H1 (cell line): ENCODE results near the gene RYK. TPM values are rescaled to one million over a fixed set of nuclear protein-coding genes. Genes with fewer than 3 reads are reported as not detected.

Experiments
- CTCF ChIA-PET: fragments of 300-600 bp; sonication (Branson Sonifier 250); formaldehyde crosslinking; loops from one replicate; lab custom pipeline; 2021; ENCODE audit not compliant: partially characterized antibody; lab: Charles Lee
- POLR2A ChIA-PET: fragments of 300-600 bp; sonication (Branson Sonifier 250); formaldehyde crosslinking; loops from one replicate; lab custom pipeline; 2021; ENCODE audit warnings: inconsistent platforms; ENCODE audit not compliant: partially characterized antibody; lab: Charles Lee
- DNase-seq, 2 experiments: peaks; one replicate each; pipeline versions ENCODE4 v3.0.0 to v3.0.0-alpha.2; 2010 to 2022; ENCODE audit warnings: low spot score in 2 of 2, low read depth in 1 of 2, mixed read lengths in 1 of 2
- FAIRE-seq: peaks from 2 replicates; lab custom pipeline; 2011; peaks lifted over from hg19 to GRCh38; lab: Jason Lieb, UNC
- H2AFZ ChIP-seq: 2 replicates; pipeline ENCODE4 v1.8.1; 2012; ENCODE audit warnings: low read length, inconsistent platforms
- H2AK5ac ChIP-seq: 2 replicates; pipeline ENCODE4 v1.6.1; 2013; ENCODE audit warnings: low read depth, low read length
- H2BK120ac ChIP-seq: replicated peaks from 2 replicates; pipeline ENCODE3; 2013; ENCODE audit warnings: low read depth, low read length, inconsistent platforms
- H2BK12ac ChIP-seq: 2 replicates; pipeline ENCODE4 v1.6.1; 2013; ENCODE audit warnings: low read depth, low read length
- H2BK15ac ChIP-seq: 2 replicates; pipeline ENCODE4 v1.6.1; 2013; ENCODE audit warnings: low read length
- H2BK20ac ChIP-seq: 2 replicates; pipeline ENCODE4 v1.6.1; 2013; ENCODE audit warnings: low read length
- H2BK5ac ChIP-seq: 2 replicates; pipeline ENCODE4 v1.6.1; 2013; ENCODE audit warnings: low read depth, low read length
- H3K14ac ChIP-seq: 2 replicates; pipeline ENCODE4 v1.6.1; 2013; ENCODE audit warnings: inconsistent platforms; ENCODE audit not compliant: insufficient read length
- H3K18ac ChIP-seq: 2 replicates; pipeline ENCODE4 v1.6.1; 2013; ENCODE audit warnings: low read length; ENCODE audit errors: extremely low read depth
- H3K23ac ChIP-seq: 2 replicates; pipeline ENCODE4 v1.6.1; 2013; ENCODE audit warnings: inconsistent platforms; ENCODE audit not compliant: insufficient read length
- H3K23me2 ChIP-seq: 2 replicates; pipeline ENCODE4 v1.6.1; 2013; ENCODE audit warnings: low read depth, low read length
- H3K27ac ChIP-seq: 2 replicates; pipeline ENCODE4 v1.6.1; 2011; ENCODE audit warnings: low read depth, low read length, inconsistent platforms
- H3K27me3 ChIP-seq, 4 experiments: replicated peaks in 1 of 4; 1 replicate in 1 of 4; 2 replicates in 3 of 4; pipeline versions ENCODE4 v1.6.1 to v1.8.1; 2011 to 2013; ENCODE audit warnings: low read length in 3 of 4, mild to moderate bottlenecking in 3 of 4, inconsistent platforms in 2 of 4, mixed read lengths in 2 of 4, moderate library complexity in 1 of 4; ENCODE audit not compliant: control insufficient read depth in 3 of 4, insufficient read depth in 3 of 4; ENCODE audit errors: extremely low read depth in 1 of 4
- H3K36me3 ChIP-seq, 4 experiments: 2 replicates each; pipeline versions ENCODE4 v1.6.1 to v1.8.1; 2011 to 2013; ENCODE audit warnings: mild to moderate bottlenecking in 4 of 4, low read length in 3 of 4, moderate library complexity in 2 of 4, control low read depth in 1 of 4, inconsistent platforms in 1 of 4; ENCODE audit not compliant: insufficient read depth in 4 of 4, control insufficient read depth in 2 of 4
- H3K4ac ChIP-seq: replicated peaks from 2 replicates; pipeline ENCODE3; 2013; ENCODE audit warnings: low read length, low read depth, mixed read lengths, inconsistent platforms; ENCODE audit not compliant: insufficient read length
- H3K4me1 ChIP-seq, 4 experiments: replicated peaks in 1 of 4; 1 replicate in 1 of 4; 2 replicates in 3 of 4; pipeline versions ENCODE4 v1.6.1 to v1.8.1; 2011 to 2013; ENCODE audit warnings: low read length in 3 of 4, inconsistent platforms in 2 of 4, mixed read lengths in 1 of 4; ENCODE audit not compliant: insufficient read depth in 4 of 4, control insufficient read depth in 3 of 4
- H3K4me2 ChIP-seq, 2 experiments: 2 replicates each; pipeline versions ENCODE4 v1.6.1 to v1.8.1; 2011 to 2013; ENCODE audit warnings: low read depth in 2 of 2, low read length in 2 of 2, control low read depth in 1 of 2, inconsistent platforms in 1 of 2, mild to moderate bottlenecking in 1 of 2; ENCODE audit not compliant: insufficient read depth in 1 of 2
- H3K4me3 ChIP-seq, 4 experiments: fragments of 200-600, 300-600 bp in 1 of 4; sonication (generic), shearing (Covaris generic), sonication (Bioruptor Twin) in 1 of 4; 2 replicates each; pipeline versions ENCODE4 v1.5.1 to v1.8.1; 2011 to 2016; ENCODE audit warnings: low read length in 4 of 4, low read depth in 3 of 4, control low read depth in 2 of 4, inconsistent platforms in 2 of 4, mild to moderate bottlenecking in 2 of 4, mixed read lengths in 1 of 4, moderate library complexity in 1 of 4; ENCODE audit not compliant: insufficient read depth in 2 of 4; ENCODE audit errors: extremely low read depth in 1 of 4
- H3K56ac ChIP-seq: replicated peaks from 2 replicates; pipeline ENCODE3; 2013; ENCODE audit warnings: low read depth, mild to moderate bottlenecking, mixed read lengths, low read length, inconsistent platforms; ENCODE audit not compliant: insufficient read length
- H3K79me1 ChIP-seq: 2 replicates; pipeline ENCODE4 v1.6.1; 2013; ENCODE audit warnings: low read depth, low read length, control low read depth
- H3K79me2 ChIP-seq, 2 experiments: 2 replicates each; pipeline versions ENCODE4 v1.6.1 to v1.8.1; 2012 to 2013; ENCODE audit warnings: low read length in 2 of 2, mild to moderate bottlenecking in 2 of 2, inconsistent platforms in 1 of 2; ENCODE audit not compliant: insufficient read depth in 2 of 2, control insufficient read depth in 1 of 2
- H3K9ac ChIP-seq, 4 experiments: replicated peaks in 1 of 4; 1 replicate in 1 of 4; 2 replicates in 3 of 4; pipeline versions ENCODE4 v1.6.1 to v1.8.1; 2011 to 2013; ENCODE audit warnings: low read depth in 3 of 4, low read length in 3 of 4, control low read depth in 2 of 4, mild to moderate bottlenecking in 2 of 4, moderate library complexity in 2 of 4, inconsistent platforms in 1 of 4; ENCODE audit errors: extremely low read depth in 1 of 4
- H3K9me3 ChIP-seq, 2 experiments: 2 replicates each; pipeline versions ENCODE4 v1.6.1 to v1.8.1; 2012 to 2013; ENCODE audit warnings: mild to moderate bottlenecking in 2 of 2, moderate library complexity in 2 of 2, control low read depth in 1 of 2, inconsistent platforms in 1 of 2, low read depth in 1 of 2, low read length in 1 of 2, mixed read lengths in 1 of 2; ENCODE audit not compliant: insufficient read depth in 2 of 2
- H4K20me1 ChIP-seq, 2 experiments: replicated peaks in 1 of 2; 2 replicates each; pipeline versions ENCODE3 to v1.8.1; 2011 to 2013; ENCODE audit warnings: inconsistent platforms in 2 of 2, low read length in 2 of 2, mild to moderate bottlenecking in 1 of 2; ENCODE audit not compliant: insufficient read depth in 2 of 2, control insufficient read depth in 1 of 2
- H4K5ac ChIP-seq: 2 replicates; pipeline ENCODE4 v1.6.1; 2013; ENCODE audit warnings: low read length, low read depth, mixed read lengths, inconsistent platforms; ENCODE audit not compliant: insufficient read length
- H4K8ac ChIP-seq: 2 replicates; pipeline ENCODE4 v1.8.0; 2013; ENCODE audit warnings: mild to moderate bottlenecking, moderate library complexity, low read length, inconsistent platforms; ENCODE audit not compliant: insufficient read depth; ENCODE audit errors: extremely low read depth
- H4K91ac ChIP-seq: replicated peaks from 2 replicates; pipeline ENCODE3; 2013; ENCODE audit warnings: low read length, mixed read lengths, inconsistent platforms; ENCODE audit not compliant: insufficient read length
- ASH2L ChIP-seq: fragments of 200-600, 300-600 bp; sonication (generic); IDR thresholded peaks from one replicate; pipeline ENCODE4 v1.7.1; 2017; ENCODE audit warnings: low read length
- CBX8 ChIP-seq: fragments of 300-800, 300-1000 bp; sonication (generic); IDR thresholded peaks from 2 replicates; pipeline ENCODE4 v1.7.1; 2016; ENCODE audit warnings: low read depth, low read length, borderline replicate concordance
- CTCF ChIP-seq, 3 experiments: IDR thresholded peaks; 1 replicate in 2 of 3; 2 replicates in 1 of 3; pipeline versions ENCODE4 v1.5.1 to v1.6.1; 2011; ENCODE audit warnings: low read length in 3 of 3, mild to moderate bottlenecking in 3 of 3, inconsistent platforms in 2 of 3, low read depth in 1 of 3, moderate library complexity in 1 of 3; ENCODE audit not compliant: insufficient read depth in 1 of 3; ENCODE audit errors: control extremely low read depth in 1 of 3
- FOSL1 ChIP-seq: IDR thresholded peaks from 2 replicates; pipeline ENCODE4 v1.6.1; 2011; ENCODE audit warnings: mild to moderate bottlenecking, low read depth, low read length, moderate library complexity; ENCODE audit not compliant: insufficient read depth
- GTF2F1 ChIP-seq: IDR thresholded peaks from 2 replicates; pipeline ENCODE4 v1.6.1; 2012; ENCODE audit warnings: low read depth, low read length, improper control_type of control experiment, borderline replicate concordance
- POLR2AphosphoS5 ChIP-seq: IDR thresholded peaks from 2 replicates; pipeline ENCODE4 v1.6.1; 2011; ENCODE audit warnings: low read depth, low read length
- RBBP5 ChIP-seq: IDR thresholded peaks from 2 replicates; pipeline ENCODE4 v1.7.1; 2012; ENCODE audit warnings: low read depth, mild to moderate bottlenecking, inconsistent platforms, low read length, moderate library complexity, borderline replicate concordance
- SAP30 ChIP-seq: fragments of 300-600 bp; sonication (generic); IDR thresholded peaks from 2 replicates; pipeline ENCODE4 v1.7.1; 2012; ENCODE audit warnings: low read length, moderate library complexity, mild to moderate bottlenecking, inconsistent platforms; ENCODE audit not compliant: insufficient read depth, insufficient replicate concordance
- SP2 ChIP-seq: IDR thresholded peaks from 2 replicates; pipeline ENCODE4 v1.6.1; 2012; ENCODE audit warnings: mild to moderate bottlenecking, low read length, inconsistent platforms
- SUZ12 ChIP-seq: fragments of 200-600 bp; sonication (generic); IDR thresholded peaks from 2 replicates; pipeline ENCODE4 v1.6.1; 2012; ENCODE audit warnings: mild to moderate bottlenecking, inconsistent platforms, low read length, moderate library complexity, mixed read lengths
- TAF1 ChIP-seq: IDR thresholded peaks from 2 replicates; pipeline ENCODE4 v1.6.1; 2011; ENCODE audit warnings: mild to moderate bottlenecking, low read depth, low read length
- TBP ChIP-seq: IDR thresholded peaks from 2 replicates; pipeline ENCODE4 v1.6.1; 2011; ENCODE audit warnings: low read depth, low read length, improper control_type of control experiment
- WGBS, 2 experiments: shearing (Covaris generic) in 1 of 2; methylation state at CpG; one replicate each; pipeline versions ENCODE4 v1.1.6 to v1.1.7; 2013 to 2015; ENCODE audit warnings: low lambda C conversion rate in 2 of 2, mixed read lengths in 2 of 2, inconsistent platforms in 1 of 2, low coverage in 1 of 2, missing lambda C conversion rate in 1 of 2; ENCODE audit not compliant: insufficient replicate concordance in 2 of 2, insufficient coverage in 1 of 2, insufficient read length in 1 of 2; ENCODE audit errors: extremely low coverage in 1 of 2, missing lambda C conversion rate in 1 of 2; 5-methylcytosine and 5-hydroxymethylcytosine counted together
- polyA plus RNA-seq, 7 experiments: library from polyadenylated mRNA; depleted of rRNA in 3 of 7; stranded (reverse) in 5 of 7; unstranded in 2 of 7; fragments of >200 nt in 5 of 7; fragments of 200-250 nt in 2 of 7; gene quantifications; 1 replicate in 5 of 7; 2 replicates in 1 of 7; 4 replicates in 1 of 7; pipeline versions ENCODE4 v1.2.1 to v1.2.3, GENCODE V29; 2011 to 2013; ENCODE audit warnings: missing spikeins in 2 of 7, mixed read lengths in 2 of 7
- total RNA-seq: library from RNA; stranded (reverse); fragmentation: NEBNext Ultra II Directional; extraction: Animal tissue kit (Norgen Biotek cat#: 25700); gene quantifications from 2 replicates; pipeline ENCODE4 v1.2.1, GENCODE V29; 2021

The RYK gene
- total and polyA plus RNA-seq, 2 of the 8 experiments (the other 6 are each of a cell fraction or from before 2014, with no cell fraction given) = 30.5 to 63.8 TPM

DNA sequence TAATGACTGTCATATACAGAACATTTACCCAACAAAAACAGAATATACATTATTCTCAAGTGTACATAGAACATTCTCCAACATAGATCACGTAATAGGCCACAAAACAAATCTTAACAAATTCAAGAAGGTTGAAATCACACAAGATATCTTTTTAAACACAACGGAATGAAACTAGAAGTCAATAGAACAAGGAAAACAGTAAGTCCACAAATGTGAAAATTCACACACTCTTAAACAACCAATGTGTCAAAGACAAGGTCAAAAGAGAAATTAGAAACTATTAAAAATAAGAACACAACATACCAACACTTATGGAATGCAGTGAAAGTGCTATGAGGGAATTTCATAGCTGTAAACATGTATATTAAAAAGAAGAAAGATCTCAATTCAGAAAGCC is 139.7 kb downstream of the RYK start:
- H2BK120ac ChIP-seq = no peak overlapping the region
- H2AK5ac ChIP-seq = no peak overlapping the region
- no peaks in the 10 kb centered on the region for H3K23me2 ChIP-seq
- ChIA-PET POLR2A (no interaction called here), CTCF (interaction anchor here (0.6 to 1.3 kb wide), 3 partner anchors 16 to 180 kb away, joined by 3 to 5 read pairs (median 5); no protein-coding TSS in a partner anchor)
- no peak overlapping the region for H4K8ac ChIP-seq
- no peak overlapping the region for H2BK15ac ChIP-seq
- no peak overlapping the region for H3K4me3 ChIP-seq
- H3K79me1 ChIP-seq = no peaks in the 10 kb centered on the region
- no peak overlapping the region for H3K27ac ChIP-seq
- H3K36me3 ChIP-seq = no peaks in the 10 kb centered on the region
- no peak for FAIRE-seq
- no peak overlapping the region for H2BK20ac ChIP-seq
- no peak overlapping the region for H3K18ac ChIP-seq
- no peak overlapping the region for H2BK5ac ChIP-seq
- no peak overlapping the region for H3K23ac ChIP-seq
- H2BK12ac ChIP-seq = no peak overlapping the region
- H3K79me2 ChIP-seq = no peaks in the 10 kb centered on the region
- H3K14ac ChIP-seq = no peak overlapping the region
- no peak overlapping the region for H4K91ac ChIP-seq
- no peaks in the 10 kb centered on the region for H3K27me3 ChIP-seq
- no peak overlapping the region for H3K4ac ChIP-seq
- no peak overlapping the region for H3K9ac ChIP-seq
- 0 out of 7 replicates have a peak, but pooled peaks cover 0 to 2% (median 0%) of the 10 kb centered on the region in 4 experiments for H3K4me1 ChIP-seq
- H2AFZ ChIP-seq = no peak overlapping the region
- no peak for DNase-seq
- H3K56ac ChIP-seq = no peak overlapping the region
- H3K4me2 ChIP-seq = no peak overlapping the region
- whole genome bisulfite sequencing, 2 experiments = 83% methylated on average over 2 of the region's 2 CpGs; no CpG with 5 or more reads in 1 of the 2 experiments
- no peaks in the 10 kb centered on the region for H4K20me1 ChIP-seq
- H4K5ac ChIP-seq = no peak overlapping the region
- H3K9me3 ChIP-seq = no peaks in the 10 kb centered on the region
- TF ChIP-seq SUZ12 (no peak), TAF1 (no peak), RBBP5 (no peak), TBP (no peak), SAP30 (no peak), CBX8 (no peak), FOSL1 (no peak), GTF2F1 (no peak), ASH2L (no peak), POLR2AphosphoS5 (no peak), SP2 (no peak), CTCF (IDR thresholded peaks at IDR 0.05; ENCODE audit: control extremely low read depth in 1 of 3, insufficient read depth in 1 of 3, low read depth in 1 of 3, low read length in 3 of 3) (no peak)
